Fibroblast of peridontal ligament (primary cell): ENCODE data around the gene LOC128125822.
A peak's percentile ranks its signal among the peaks of the same experiment; 100 is the strongest.
"Not testable (repeated sequence)": the region's sequence is repeated elsewhere in the genome, so short reads cannot be mapped to it uniquely, and the experiment has no call there.

ENCODE experiments used
- DNase-seq: peaks from one replicate; pipeline ENCODE4 v3.0.0-alpha.2; 2010; ENCODE audit errors: extremely low read depth

Gene LOC128125822

DNA sequence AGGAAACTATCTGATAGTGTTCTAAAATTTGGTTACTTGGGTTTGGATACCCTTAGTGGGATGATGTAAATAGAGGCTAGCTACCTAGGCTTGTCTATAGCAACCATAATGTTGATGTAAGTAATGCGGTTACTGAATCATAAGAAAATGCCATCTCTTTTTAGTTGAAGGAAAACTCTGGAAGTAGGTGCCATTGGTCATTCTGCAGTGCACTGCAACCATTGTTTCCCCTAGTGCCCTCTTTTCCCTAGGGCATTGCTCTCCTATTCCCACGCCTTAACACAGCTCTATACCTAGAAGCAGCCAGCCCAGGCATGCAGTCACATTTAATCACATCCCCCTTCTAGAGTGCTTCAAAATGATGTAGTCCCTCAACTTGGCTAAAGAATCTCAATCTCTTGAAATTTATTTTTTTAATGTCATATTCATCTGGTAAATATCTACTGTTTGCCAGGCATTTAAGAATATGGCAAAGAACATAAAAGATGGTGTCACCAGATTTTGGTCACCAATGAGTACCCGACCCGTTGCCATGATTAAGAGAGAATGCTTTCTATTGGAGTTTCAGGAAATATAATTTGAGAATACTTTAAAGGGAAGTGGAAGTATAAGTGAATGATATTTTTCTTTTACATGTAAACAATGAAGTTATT lies 10.4 kb downstream of the LOC128125822 start:
- no peak for DNase-seq

DNA sequence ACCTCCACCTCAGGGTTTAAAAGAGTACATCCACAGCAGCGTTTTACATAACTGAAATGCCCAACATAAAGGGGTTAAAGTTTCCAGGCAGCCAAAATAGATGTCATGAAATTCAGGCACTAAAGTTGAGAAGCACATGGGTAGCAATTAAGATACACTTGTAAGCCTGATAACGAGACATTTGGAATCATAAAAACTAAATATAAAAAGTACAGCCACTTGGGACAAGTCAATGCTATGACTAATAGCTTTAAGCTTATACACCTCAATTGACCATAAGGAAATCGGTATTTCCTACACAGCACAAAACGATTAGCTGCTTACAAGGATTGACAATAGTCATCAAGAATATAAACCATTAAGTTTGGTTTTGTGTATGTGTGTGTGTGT lies 11.8 kb downstream of the LOC128125822 start:
- no peak for DNase-seq

DNA sequence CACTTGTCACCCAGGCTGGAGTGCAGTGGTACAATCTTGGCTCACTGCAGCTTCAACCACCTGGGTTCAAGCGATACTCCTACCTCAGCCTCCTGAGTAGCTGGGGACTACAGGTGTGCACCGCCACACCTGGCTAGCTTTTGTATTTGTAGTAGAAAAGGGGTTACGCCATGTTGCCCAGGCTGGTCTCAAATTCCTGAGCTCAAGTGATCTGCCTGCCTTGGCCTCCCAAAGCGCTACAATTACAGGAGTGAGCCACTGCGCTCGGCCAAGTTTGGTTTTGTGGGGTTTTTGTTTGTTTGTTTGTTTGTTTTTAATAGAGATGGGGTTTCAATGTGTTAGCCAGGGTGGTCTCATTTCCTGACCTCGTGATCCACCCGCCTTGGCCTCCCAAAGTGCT lies 12.3 kb downstream of the LOC128125822 start:
- DNase-seq, result no peak

DNA sequence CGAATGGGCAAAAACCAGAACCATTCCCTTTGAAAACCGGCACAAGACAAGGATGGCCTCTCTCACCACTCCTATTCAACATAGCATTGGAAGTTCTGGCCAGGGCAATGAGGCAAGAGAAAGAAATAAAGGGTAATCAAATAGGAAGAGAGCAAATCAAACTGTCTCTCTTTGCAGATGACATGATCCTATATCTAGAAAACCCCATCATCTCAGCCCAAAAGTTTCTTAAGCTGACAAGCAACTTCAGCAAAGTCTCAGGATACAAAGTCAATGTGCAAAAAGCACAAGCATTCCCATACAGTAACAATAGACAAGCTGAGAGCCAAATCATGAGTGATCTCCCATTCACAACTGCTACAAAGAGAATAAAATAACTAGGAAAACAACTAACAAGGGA lies 13.4 kb downstream of the LOC128125822 start:
- DNase-seq, result not testable (repeated sequence)

DNA sequence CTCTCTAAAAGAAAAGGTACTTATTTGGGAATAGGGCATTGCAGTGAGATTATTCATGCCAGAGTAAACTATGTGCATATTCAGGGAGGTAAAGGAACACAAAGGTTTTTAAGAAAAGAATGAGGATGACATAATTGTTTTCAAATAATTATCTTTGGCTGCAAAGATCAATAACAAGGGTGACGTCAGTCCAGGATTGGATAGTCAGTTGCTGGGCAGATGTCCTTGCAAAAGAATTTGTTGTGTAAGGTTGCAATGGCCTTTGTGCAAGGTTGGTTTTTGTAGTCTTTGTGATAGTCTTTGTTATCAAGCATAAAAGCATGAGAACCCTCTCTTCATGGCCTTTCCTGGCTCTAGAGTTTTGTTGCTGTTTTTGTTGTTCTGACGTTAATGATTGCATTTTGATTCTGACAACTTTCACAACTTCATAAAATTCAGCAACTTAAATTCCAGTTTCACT lies 17.7 kb downstream of the LOC128125822 start:
- no peak for DNase-seq

- DNase-seq, result no peak
These were observed 20.6 kb downstream of the LOC128125822 start for GRCh38 chr6:63592886-63593285.

DNA sequence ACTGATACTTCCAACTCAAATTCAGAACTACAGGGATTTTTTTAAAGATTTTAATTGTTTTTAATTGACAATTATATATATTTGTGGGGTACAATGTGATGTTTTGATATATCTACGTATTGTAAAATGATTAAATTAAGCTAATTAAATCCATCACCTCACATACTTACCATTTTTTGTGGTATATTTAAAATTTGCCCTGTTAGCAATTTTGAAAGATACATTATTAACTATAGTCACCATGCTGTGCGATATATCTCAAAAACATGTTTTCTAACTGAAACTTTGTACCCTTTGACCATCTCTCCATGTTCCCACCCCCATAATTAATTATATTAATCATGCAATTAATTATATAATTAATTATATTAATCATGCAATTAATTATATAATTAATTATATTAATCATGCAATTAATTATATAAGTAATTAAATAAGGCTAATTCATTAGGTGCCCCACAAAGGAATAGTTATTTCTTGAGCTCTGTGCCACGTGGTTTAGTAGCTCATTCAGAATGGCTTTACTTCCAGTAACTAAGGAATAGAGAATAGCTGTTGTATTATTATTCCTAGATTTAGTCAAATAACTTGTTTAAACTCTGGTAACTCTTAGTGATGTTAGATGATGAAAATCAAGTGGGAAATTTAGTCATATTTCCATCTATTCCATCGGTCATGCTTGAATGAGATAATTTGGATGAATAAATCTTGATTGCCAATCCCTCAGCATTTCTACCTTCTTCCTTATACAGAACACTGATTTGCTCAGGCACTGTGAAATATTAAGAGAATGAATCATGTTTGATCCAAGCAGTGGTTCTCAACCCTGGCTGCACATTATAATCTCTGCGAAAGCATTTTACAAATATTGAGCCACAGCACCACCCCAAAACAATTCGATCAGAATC lies 25.1 kb downstream of the LOC128125822 start:
- DNase-seq, result peak; percentile 31

GRCh38 chr6:63598049-63599036 lies 26.1 kb downstream of the LOC128125822 start:
- DNase-seq, result peak; percentile 58

DNA sequence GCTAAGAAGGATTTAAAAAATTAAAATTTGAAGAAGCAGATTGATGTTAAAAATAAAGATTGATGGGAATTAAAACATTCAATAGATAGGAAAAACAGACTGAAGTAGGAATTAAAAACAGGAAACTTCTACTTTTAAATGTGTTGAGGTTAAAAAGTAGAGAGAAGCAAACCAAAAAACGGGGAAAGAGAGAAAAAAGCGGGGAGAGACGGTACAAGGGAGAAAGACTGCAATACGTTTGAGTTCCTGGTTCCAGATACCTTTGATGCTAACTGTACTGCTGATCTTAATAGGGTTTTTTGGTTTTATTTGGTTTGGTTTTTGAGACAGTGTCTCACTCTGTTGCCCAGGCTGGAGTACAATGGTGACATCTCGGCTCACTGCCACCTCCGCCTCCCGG lies 27.0 kb downstream of the LOC128125822 start:
- no peak for DNase-seq

DNA sequence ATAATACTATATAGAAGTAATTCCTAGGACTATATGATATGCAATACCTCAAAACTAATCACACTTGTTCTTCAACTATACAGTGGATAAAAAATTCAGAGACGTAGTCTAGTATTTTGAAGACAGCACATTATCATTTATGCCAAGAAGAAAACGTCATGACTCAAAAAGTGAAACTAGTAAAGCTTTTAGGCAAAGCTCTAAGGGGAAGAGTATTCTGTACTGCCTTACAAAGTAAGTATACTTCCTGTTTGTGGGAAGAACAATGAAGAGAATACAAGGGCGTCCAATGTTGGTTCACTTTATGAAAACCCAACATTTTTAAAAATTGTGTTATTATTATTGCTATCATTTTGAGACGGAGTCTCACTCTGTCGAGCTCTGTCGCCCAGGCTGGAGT lies 27.9 kb downstream of the LOC128125822 start:
- DNase-seq, result no peak

- no peak for DNase-seq
These were observed 37.0 kb downstream of the LOC128125822 start for GRCh38 chr6:63609231-63609630.

DNA sequence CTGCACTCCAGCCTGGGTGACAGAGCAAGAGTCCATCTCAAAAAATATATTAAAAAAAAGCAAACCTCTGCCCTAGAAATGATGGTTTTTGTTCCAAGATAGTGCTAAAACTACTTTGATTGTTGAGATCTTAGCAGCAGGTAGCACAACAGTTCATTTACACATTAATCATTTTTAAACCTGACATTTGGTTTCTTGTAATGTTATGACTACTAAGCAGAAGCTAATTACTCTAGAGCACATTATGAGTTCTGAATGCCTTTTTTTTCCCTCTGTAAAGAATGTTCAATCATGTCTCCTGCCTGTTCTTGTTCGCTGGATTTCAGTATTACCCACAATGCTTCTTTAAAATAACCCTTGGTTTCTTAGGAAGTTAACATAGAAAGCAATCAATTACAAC lies 38.7 kb downstream of the LOC128125822 start:
- DNase-seq, result no peak

GRCh38 chr6:63611560-63611959 lies 39.3 kb downstream of the LOC128125822 start:
- DNase-seq, result no peak

DNA sequence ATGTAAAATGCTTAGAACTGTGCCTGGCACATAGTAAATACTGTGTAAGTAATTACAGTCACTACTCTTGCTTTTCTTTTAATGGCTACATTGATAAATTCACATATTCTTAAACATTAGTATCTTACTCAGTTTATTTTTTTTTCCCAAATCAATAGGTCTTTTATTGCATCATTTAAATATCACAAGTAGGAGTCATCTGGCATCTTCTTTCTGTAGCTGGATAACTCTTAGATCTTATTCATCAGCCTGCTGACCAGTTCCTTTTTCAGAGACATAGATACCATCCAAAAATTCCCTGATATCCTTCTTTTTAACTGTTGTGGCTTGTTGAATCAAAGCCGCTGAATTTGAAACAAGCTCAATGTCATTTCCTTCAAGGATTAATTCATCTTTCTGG lies 43.3 kb downstream of the LOC128125822 start:
- DNase-seq, result peak; percentile 7
